OCI-LY7 (cell line): Measurements from ENCODE around the gene LDLRAP1. TPM values are rescaled to one million over a fixed set of nuclear protein-coding genes. Genes with fewer than 3 reads are reported as not detected.

Experiments
- BruUV-seq: library from RNA; stranded (reverse); fragments of 400-500 nt; replicated peaks from 2 replicates; lab custom pipeline; 2021; lab: Mats Ljungman, UMichigan
- CTCF ChIA-PET: fragments of 300-600 bp; sonication (Branson Sonifier 250); formaldehyde crosslinking; loops from one replicate; lab custom pipeline; 2022; ENCODE audit warnings: antibody characterized with exemption; ENCODE audit not compliant: unreplicated experiment; lab: Charles Lee
- POLR2A ChIA-PET: fragments of 300-600 bp; sonication (Branson Sonifier 250); formaldehyde crosslinking; loops from one replicate; lab custom pipeline; 2022; ENCODE audit warnings: antibody characterized with exemption; lab: Charles Lee
- DNase-seq: peaks from one replicate; pipeline ENCODE4 v3.0.0-alpha.2; 2015; ENCODE audit warnings: low spot score
- H2AFZ ChIP-seq: fragments of 200-600 bp; sonication (generic), shearing (Covaris generic); 2 replicates; pipeline ENCODE4 v1.6.1; 2014; ENCODE audit warnings: mild to moderate bottlenecking, antibody characterized with exemption, low read length, moderate library complexity
- H3K27ac ChIP-seq: fragments of 200-600 bp; sonication (generic); 2 replicates; pipeline ENCODE4 v1.5.1; 2014; ENCODE audit warnings: mixed run types, low read depth, mild to moderate bottlenecking, moderate library complexity, low read length, inconsistent platforms; ENCODE audit not compliant: poor library complexity, severe bottlenecking
- H3K36me3 ChIP-seq: fragments of 200-600 bp; sonication (generic); 2 replicates; pipeline ENCODE4 v1.6.1; 2014; ENCODE audit warnings: mild to moderate bottlenecking, antibody characterized with exemption, low read length, moderate library complexity, mixed read lengths; ENCODE audit not compliant: insufficient read depth
- H3K4me1 ChIP-seq: fragments of 200-600 bp; sonication (generic); 2 replicates; pipeline ENCODE4 v1.5.1; 2014; ENCODE audit warnings: mild to moderate bottlenecking, low read length; ENCODE audit not compliant: insufficient read depth, poor library complexity, severe bottlenecking
- H3K4me2 ChIP-seq: fragments of 200-600 bp; sonication (generic); 2 replicates; pipeline ENCODE4 v1.6.1; 2014; ENCODE audit warnings: mild to moderate bottlenecking, low read length
- H3K4me3 ChIP-seq: fragments of 200-600 bp; sonication (generic); 2 replicates; pipeline ENCODE4 v1.5.1; 2014; ENCODE audit warnings: mild to moderate bottlenecking, low read depth, low read length; ENCODE audit not compliant: poor library complexity, severe bottlenecking
- H3K79me2 ChIP-seq: fragments of 200-600 bp; sonication (generic); 2 replicates; pipeline ENCODE4 v1.6.1; 2016; ENCODE audit warnings: low read depth, mild to moderate bottlenecking, low read length, moderate library complexity, mixed read lengths; ENCODE audit not compliant: insufficient read depth
- H3K9me2 ChIP-seq: fragments of 200-600 bp; sonication (generic); 2 replicates; pipeline ENCODE4 v1.6.1; 2016; ENCODE audit warnings: mild to moderate bottlenecking, low read length, mixed read lengths; ENCODE audit not compliant: insufficient read depth
- H3K9me3 ChIP-seq: fragments of 200-600 bp; sonication (generic); 2 replicates; pipeline ENCODE4 v1.6.1; 2014; ENCODE audit warnings: mild to moderate bottlenecking, mixed run types, low read length, mixed read lengths
- H4K20me1 ChIP-seq: fragments of 200-600 bp; sonication (generic); 2 replicates; pipeline ENCODE4 v1.6.1; 2014; ENCODE audit warnings: mild to moderate bottlenecking, antibody characterized with exemption, low read length, moderate library complexity, mixed read lengths; ENCODE audit not compliant: insufficient read depth
- CTCF ChIP-seq: fragments of 200-600 bp; sonication (generic); conservative IDR thresholded peaks from 2 replicates; pipeline ENCODE4 v1.5.1; 2014; ENCODE audit warnings: mild to moderate bottlenecking, antibody characterized with exemption, low read length, moderate library complexity, mixed read lengths
- EZH2phosphoT487 ChIP-seq: fragments of 200-600 bp; sonication (generic); IDR thresholded peaks from 2 replicates; pipeline ENCODE4 v1.6.1; 2018; ENCODE audit warnings: low read depth, borderline replicate concordance, mild to moderate bottlenecking, mixed run types, antibody characterized with exemption, low read length, moderate library complexity, mixed read lengths
- intact Hi-C: fragments of 100-400 bp; cut with micrococcal nuclease; formaldehyde crosslinking; loops from one replicate; pipeline ENCODE4 v1.10.0; 2022; ENCODE audit not compliant: unreplicated experiment
- total RNA-seq, 2 experiments: library from RNA; depleted of rRNA in 1 of 2; stranded (reverse); fragments of >200 nt in 1 of 2; shearing (Covaris generic) in 1 of 2; gene quantifications; 2 replicates each; pipeline ENCODE4 v1.2.3, GENCODE V29; 2014 to 2022

The LDLRAP1 gene
- total RNA-seq, 2 experiments from 2014 or later, result 14.9 to 36.2 TPM

- H3K9me2 ChIP-seq, result no peaks in the 10 kb centered on the region
- DNase-seq, result no peak
- BruUV-seq, result no TSS peak
- H3K27ac ChIP-seq, result no peak overlapping the region
- H3K79me2 ChIP-seq, result no peaks in the 10 kb centered on the region
- TF ChIP-seq CTCF (no peak), EZH2phosphoT487 (no peak)
- ChIA-PET CTCF (no interaction called here), POLR2A (no interaction called here)
- intact Hi-C loops, result loop anchor here (5.0 kb wide), 1 partner anchor 288 kb away; no protein-coding TSS in a partner anchor
- H3K9me3 ChIP-seq, result no peaks in the 10 kb centered on the region
- H3K36me3 ChIP-seq, result no peaks in the 10 kb centered on the region
- peaks cover 4% of the 10 kb centered on the region for H3K4me1 ChIP-seq
- no peaks in the 10 kb centered on the region for H4K20me1 ChIP-seq
- H3K4me2 ChIP-seq, result no peak overlapping the region
- H3K4me3 ChIP-seq, result no peak overlapping the region
- H2AFZ ChIP-seq, result no peak overlapping the region
Measured at GRCh38 chr1:25524568-25525360, 18.6 kb upstream of the LDLRAP1 start.

GRCh38 chr1:25525361-25525688, 18.1 kb upstream of the LDLRAP1 start:
- Histone ChIP-seq H4K20me1 (no peaks in the 10 kb centered on the region), H3K9me2 (no peaks in the 10 kb centered on the region), H3K4me2 (no peak overlapping the region), H3K36me3 (no peaks in the 10 kb centered on the region), H3K9me3 (no peaks in the 10 kb centered on the region), H2AFZ (no peak overlapping the region), H3K79me2 (no peaks in the 10 kb centered on the region), H3K4me1 (peaks cover 4% of the 10 kb centered on the region), H3K4me3 (no peak overlapping the region), H3K27ac (no peak overlapping the region)
- BruUV-seq, result no TSS peak
- no peak for TF ChIP-seq EZH2phosphoT487
- no peak for TF ChIP-seq CTCF
- DNase-seq, result no peak
- intact Hi-C loops, result no loop called here
- POLR2A ChIA-PET, result no interaction called here
- CTCF ChIA-PET, result no interaction called here

- H2AFZ ChIP-seq, result no peak overlapping the region
- intact Hi-C loops, result no loop called here
- H3K4me1 ChIP-seq, result no peaks in the 10 kb centered on the region
- ChIA-PET CTCF (no interaction called here), POLR2A (interaction anchor here (0.6 kb wide), 1 partner anchor 38 kb away, joined by 4 read pairs; no protein-coding TSS in a partner anchor)
- H3K9me2 ChIP-seq, result no peaks in the 10 kb centered on the region
- H3K4me2 ChIP-seq, result no peak overlapping the region
- no peaks in the 10 kb centered on the region for H3K9me3 ChIP-seq
- no peak for TF ChIP-seq CTCF
- no peak for TF ChIP-seq EZH2phosphoT487
- H3K79me2 ChIP-seq, result no peaks in the 10 kb centered on the region
- no peak overlapping the region for H3K4me3 ChIP-seq
- no peaks in the 10 kb centered on the region for H3K36me3 ChIP-seq
- no peak overlapping the region for H3K27ac ChIP-seq
- no peaks in the 10 kb centered on the region for H4K20me1 ChIP-seq
- BruUV-seq, result no TSS peak
- DNase-seq, result no peak
Measured at GRCh38 chr1:25526753-25527152, 16.7 kb upstream of the LDLRAP1 start.
